ENCODE data around the gene CRAMP1. TPM values are rescaled to one million over a fixed set of nuclear protein-coding genes. Genes with fewer than 3 reads are reported as not detected.
"Not testable (repeated sequence)": the region's sequence is repeated elsewhere in the genome, so short reads cannot be mapped to it uniquely, and the experiment has no call there.

The CRAMP1 gene
- total RNA-seq, 1 donor from 2014 or later, result 18.0 TPM

- H3K4me3 Mint-ChIP-seq (ENCODE audit: unreplicated experiment), result peak overlapping the region; percentile 45
- H3K9ac ChIP-seq (ENCODE audit: low read length), result no peak overlapping the region
- H3K27me3 ChIP-seq (ENCODE audit: insufficient read depth, low read length), result no peaks in the 10 kb centered on the region
- H3K79me2 ChIP-seq (ENCODE audit: insufficient read depth, low read length), result peaks cover 36% of the 10 kb centered on the region
- peaks cover 3% of the 10 kb centered on the region for H3K9me3 ChIP-seq (ENCODE audit: insufficient read depth, low read depth, low read length)
- H3K4me1 ChIP-seq (ENCODE audit: insufficient read depth, low read length), result no peaks in the 10 kb centered on the region
- no peak overlapping the region for H2AFZ ChIP-seq (ENCODE audit: low read depth, low read length)
- H3K9me3 Mint-ChIP-seq (ENCODE audit: unreplicated experiment), result peaks cover 1% of the 10 kb centered on the region
- peaks cover 50% of the 10 kb centered on the region for H3K36me3 Mint-ChIP-seq (ENCODE audit: low read depth, unreplicated experiment)
- no peaks in the 10 kb centered on the region for H3K27me3 Mint-ChIP-seq (ENCODE audit: low read depth, unreplicated experiment)
- no peak overlapping the region for H3K4me3 ChIP-seq (ENCODE audit: insufficient read depth, low read depth, low read length)
- peaks cover 10% of the 10 kb centered on the region for H3K4me1 Mint-ChIP-seq (ENCODE audit: low read depth, unreplicated experiment)
- peaks cover 51% of the 10 kb centered on the region for H3K36me3 ChIP-seq (ENCODE audit: insufficient read depth, low read length)
- H3K4me2 ChIP-seq (ENCODE audit: low read length), result no peak overlapping the region
- DNase-seq (ENCODE audit: low read depth) (no peak), FAIRE-seq (no peak)
- peaks cover 13% of the 10 kb centered on the region for H4K20me1 ChIP-seq (ENCODE audit: insufficient read depth, low read length)
- TF ChIP-seq EZH2 (IDR thresholded peaks at IDR 0.05; ENCODE audit: insufficient read depth, low read length), result no peak
- TF ChIP-seq, protein P1, sequence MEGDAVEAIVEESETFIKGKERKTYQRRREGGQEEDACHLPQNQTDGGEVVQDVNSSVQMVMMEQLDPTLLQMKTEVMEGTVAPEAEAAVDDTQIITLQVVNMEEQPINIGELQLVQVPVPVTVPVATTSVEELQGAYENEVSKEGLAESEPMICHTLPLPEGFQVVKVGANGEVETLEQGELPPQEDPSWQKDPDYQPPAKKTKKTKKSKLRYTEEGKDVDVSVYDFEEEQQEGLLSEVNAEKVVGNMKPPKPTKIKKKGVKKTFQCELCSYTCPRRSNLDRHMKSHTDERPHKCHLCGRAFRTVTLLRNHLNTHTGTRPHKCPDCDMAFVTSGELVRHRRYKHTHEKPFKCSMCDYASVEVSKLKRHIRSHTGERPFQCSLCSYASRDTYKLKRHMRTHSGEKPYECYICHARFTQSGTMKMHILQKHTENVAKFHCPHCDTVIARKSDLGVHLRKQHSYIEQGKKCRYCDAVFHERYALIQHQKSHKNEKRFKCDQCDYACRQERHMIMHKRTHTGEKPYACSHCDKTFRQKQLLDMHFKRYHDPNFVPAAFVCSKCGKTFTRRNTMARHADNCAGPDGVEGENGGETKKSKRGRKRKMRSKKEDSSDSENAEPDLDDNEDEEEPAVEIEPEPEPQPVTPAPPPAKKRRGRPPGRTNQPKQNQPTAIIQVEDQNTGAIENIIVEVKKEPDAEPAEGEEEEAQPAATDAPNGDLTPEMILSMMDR (IDR thresholded peaks at IDR 0.05; ENCODE audit: insufficient read depth, low read depth, low read length), result no peak
- peak overlapping the region; percentile 41 for H3K27ac Mint-ChIP-seq (ENCODE audit: unreplicated experiment)
- no peak overlapping the region for H3K27ac ChIP-seq (ENCODE audit: low read depth, low read length)
Observed at GRCh38 chr16:1698680-1699079, 86.5 kb downstream of the CRAMP1 start.

DNA sequence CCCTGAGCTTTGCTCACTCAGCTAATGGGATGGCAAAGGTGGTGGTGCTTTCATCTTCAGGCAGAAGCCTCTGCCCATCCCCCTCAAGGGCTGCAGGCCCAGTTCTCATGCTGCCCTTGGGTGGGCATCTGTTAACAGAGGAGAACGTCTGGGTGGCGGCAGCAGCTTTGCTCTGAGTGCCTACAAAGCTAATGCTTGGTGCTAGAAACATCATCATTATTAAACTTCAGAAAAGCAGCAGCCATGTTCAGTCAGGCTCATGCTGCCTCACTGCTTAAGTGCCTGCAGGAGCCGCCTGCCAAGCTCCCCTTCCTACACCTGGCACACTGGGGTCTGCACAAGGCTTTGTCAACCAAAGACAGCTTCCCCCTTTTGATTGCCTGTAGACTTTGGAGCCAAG, 88.1 kb downstream of the CRAMP1 start:
- Histone ChIP-seq H3K9me3 (ENCODE audit: insufficient read depth, low read depth, low read length) (peaks cover 3% of the 10 kb centered on the region), H3K4me1 (ENCODE audit: insufficient read depth, low read length) (peaks cover 5% of the 10 kb centered on the region), H3K27ac (ENCODE audit: low read depth, low read length) (no peak overlapping the region), H3K9ac (ENCODE audit: low read length) (no peak overlapping the region), H4K20me1 (ENCODE audit: insufficient read depth, low read length) (peaks cover 13% of the 10 kb centered on the region), H3K4me3 (ENCODE audit: insufficient read depth, low read depth, low read length) (no peak overlapping the region), H2AFZ (ENCODE audit: low read depth, low read length) (no peak overlapping the region), H3K36me3 (ENCODE audit: insufficient read depth, low read length) (peaks cover 40% of the 10 kb centered on the region), H3K27me3 (ENCODE audit: insufficient read depth, low read length) (no peaks in the 10 kb centered on the region), H3K4me2 (ENCODE audit: low read length) (no peak overlapping the region), H3K79me2 (ENCODE audit: insufficient read depth, low read length) (peaks cover 26% of the 10 kb centered on the region)
- H3K9me3 Mint-ChIP-seq (ENCODE audit: unreplicated experiment), result peaks cover 1% of the 10 kb centered on the region
- FAIRE-seq (no peak), DNase-seq (ENCODE audit: low read depth) (no peak)
- TF ChIP-seq EZH2 (IDR thresholded peaks at IDR 0.05; ENCODE audit: insufficient read depth, low read length), result no peak
- TF ChIP-seq, protein P1 (IDR thresholded peaks at IDR 0.05; ENCODE audit: insufficient read depth, low read depth, low read length), result no peak
- H3K27me3 Mint-ChIP-seq (ENCODE audit: low read depth, unreplicated experiment), result no peaks in the 10 kb centered on the region
- H3K36me3 Mint-ChIP-seq (ENCODE audit: low read depth, unreplicated experiment), result peaks cover 41% of the 10 kb centered on the region
- no peak overlapping the region for H3K4me3 Mint-ChIP-seq (ENCODE audit: unreplicated experiment)
- no peak overlapping the region for H3K27ac Mint-ChIP-seq (ENCODE audit: unreplicated experiment)
- H3K4me1 Mint-ChIP-seq (ENCODE audit: low read depth, unreplicated experiment), result peaks cover 10% of the 10 kb centered on the region

DNA sequence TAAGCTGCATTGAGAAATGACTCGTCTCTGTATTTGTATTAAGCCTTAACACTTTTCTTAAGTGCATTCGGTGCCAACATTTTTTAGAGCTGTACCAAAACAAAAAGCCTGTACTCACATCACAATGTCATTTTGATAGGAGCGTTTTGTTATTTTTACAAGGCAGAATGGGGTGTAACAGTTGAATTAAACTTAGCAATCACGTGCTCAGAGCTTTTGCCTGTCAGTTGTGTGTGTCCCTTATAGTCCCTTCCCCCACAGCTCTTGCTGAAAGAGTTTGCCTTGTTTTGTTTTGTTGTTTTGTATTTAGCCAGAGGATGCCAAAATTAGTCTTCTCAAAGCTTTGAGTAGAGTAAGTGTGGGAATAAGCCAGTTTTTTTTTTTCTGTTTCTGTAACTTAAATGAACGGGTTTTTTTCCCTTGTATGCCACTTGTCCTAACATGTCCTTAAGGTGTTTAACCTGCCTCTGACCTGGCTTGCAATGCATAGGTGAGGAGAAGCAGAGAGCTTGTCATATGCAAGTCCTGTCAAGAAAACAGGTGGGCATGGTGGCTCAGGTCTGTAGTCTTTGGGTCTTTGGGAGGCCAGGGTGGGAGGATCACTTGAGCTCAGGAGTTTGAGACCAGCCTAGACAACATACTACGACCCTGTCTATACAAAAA, 89.2 kb downstream of the CRAMP1 start:
- H3K27me3 ChIP-seq (ENCODE audit: insufficient read depth, low read length), result no peaks in the 10 kb centered on the region
- DNase-seq (ENCODE audit: low read depth), result no peak
- Mint-ChIP-seq H3K27me3 (ENCODE audit: low read depth, unreplicated experiment) (no peaks in the 10 kb centered on the region), H3K4me1 (ENCODE audit: low read depth, unreplicated experiment) (peaks cover 11% of the 10 kb centered on the region), H3K36me3 (ENCODE audit: low read depth, unreplicated experiment) (peaks cover 35% of the 10 kb centered on the region), H3K27ac (ENCODE audit: unreplicated experiment) (peak overlapping the region; percentile 80), H3K4me3 (ENCODE audit: unreplicated experiment) (no peak overlapping the region), H3K9me3 (ENCODE audit: unreplicated experiment) (peaks cover 1% of the 10 kb centered on the region)
- no peak overlapping the region for H3K9ac ChIP-seq (ENCODE audit: low read length)
- H2AFZ ChIP-seq (ENCODE audit: low read depth, low read length), result no peak overlapping the region
- no peak for FAIRE-seq
- no peak for TF ChIP-seq EZH2 (IDR thresholded peaks at IDR 0.05; ENCODE audit: insufficient read depth, low read length)
- TF ChIP-seq, protein P1 (IDR thresholded peaks at IDR 0.05; ENCODE audit: insufficient read depth, low read depth, low read length), result no peak
- H3K4me1 ChIP-seq (ENCODE audit: insufficient read depth, low read length), result peaks cover 5% of the 10 kb centered on the region
- no peak overlapping the region for H3K4me2 ChIP-seq (ENCODE audit: low read length)
- peaks cover 3% of the 10 kb centered on the region for H3K9me3 ChIP-seq (ENCODE audit: insufficient read depth, low read depth, low read length)
- H4K20me1 ChIP-seq (ENCODE audit: insufficient read depth, low read length), result peaks cover 12% of the 10 kb centered on the region
- H3K79me2 ChIP-seq (ENCODE audit: insufficient read depth, low read length), result peaks cover 19% of the 10 kb centered on the region
- no peak overlapping the region for H3K4me3 ChIP-seq (ENCODE audit: insufficient read depth, low read depth, low read length)
- no peak overlapping the region for H3K27ac ChIP-seq (ENCODE audit: low read depth, low read length)
- peaks cover 40% of the 10 kb centered on the region for H3K36me3 ChIP-seq (ENCODE audit: insufficient read depth, low read length)

DNA sequence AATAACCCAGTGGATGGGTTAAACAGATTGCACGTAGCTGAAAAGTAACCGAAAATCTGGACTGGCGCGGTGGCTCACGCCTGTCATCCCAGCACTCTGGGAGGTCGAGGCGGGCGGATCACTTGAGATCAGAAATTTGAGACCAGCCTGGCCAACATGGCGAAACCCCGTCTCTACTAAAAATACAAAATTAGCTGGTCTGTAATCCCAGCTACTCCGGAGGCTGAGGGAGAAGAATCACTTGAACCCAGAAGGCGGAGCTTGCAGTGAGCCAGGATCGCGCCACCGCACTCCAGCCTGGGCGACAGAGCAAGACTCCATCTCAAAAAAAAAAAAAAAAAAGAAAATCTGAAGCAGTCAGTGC, 93.1 kb downstream of the CRAMP1 start:
- Histone ChIP-seq H3K27ac (ENCODE audit: low read depth, low read length) (peak overlapping the region; percentile 92), H3K4me3 (ENCODE audit: insufficient read depth, low read depth, low read length) (peak overlapping the region; percentile 91), H4K20me1 (ENCODE audit: insufficient read depth, low read length) (peaks cover 34% of the 10 kb centered on the region), H3K4me2 (ENCODE audit: low read length) (peak overlapping the region; percentile 99), H3K79me2 (ENCODE audit: insufficient read depth, low read length) (peaks cover 46% of the 10 kb centered on the region), H3K36me3 (ENCODE audit: insufficient read depth, low read length) (peaks cover 23% of the 10 kb centered on the region), H3K9ac (ENCODE audit: low read length) (peak overlapping the region; percentile 98), H3K4me1 (ENCODE audit: insufficient read depth, low read length) (peaks cover 27% of the 10 kb centered on the region), H2AFZ (ENCODE audit: low read depth, low read length) (peak overlapping the region; percentile 98)
- FAIRE-seq; H3K9me3 ChIP-seq (ENCODE audit: insufficient read depth, low read depth, low read length); H3K27me3 Mint-ChIP-seq (ENCODE audit: low read depth, unreplicated experiment); DNase-seq (ENCODE audit: low read depth); H3K9me3 Mint-ChIP-seq (ENCODE audit: unreplicated experiment); H3K27me3 ChIP-seq (ENCODE audit: insufficient read depth, low read length): not testable (repeated sequence)
- Mint-ChIP-seq H3K27ac (ENCODE audit: unreplicated experiment) (peak overlapping the region; percentile 95), H3K36me3 (ENCODE audit: low read depth, unreplicated experiment) (peaks cover 10% of the 10 kb centered on the region), H3K4me1 (ENCODE audit: low read depth, unreplicated experiment) (peaks cover 28% of the 10 kb centered on the region), H3K4me3 (ENCODE audit: unreplicated experiment) (peak overlapping the region; percentile 99)
